GM10266 (cell line): ENCODE data around the gene SPON1.

Experiments used
- DNase-seq: peaks from one replicate; pipeline ENCODE4 v3.0.0; 2012; ENCODE audit errors: extremely low spot score
- CTCF ChIP-seq: IDR thresholded peaks from 2 replicates; pipeline ENCODE4 v1.5.1; 2012; ENCODE audit warnings: mild to moderate bottlenecking, low read depth; ENCODE audit not compliant: control insufficient read depth, insufficient read depth; ENCODE audit errors: missing control alignments

SPON1 gene

DNA sequence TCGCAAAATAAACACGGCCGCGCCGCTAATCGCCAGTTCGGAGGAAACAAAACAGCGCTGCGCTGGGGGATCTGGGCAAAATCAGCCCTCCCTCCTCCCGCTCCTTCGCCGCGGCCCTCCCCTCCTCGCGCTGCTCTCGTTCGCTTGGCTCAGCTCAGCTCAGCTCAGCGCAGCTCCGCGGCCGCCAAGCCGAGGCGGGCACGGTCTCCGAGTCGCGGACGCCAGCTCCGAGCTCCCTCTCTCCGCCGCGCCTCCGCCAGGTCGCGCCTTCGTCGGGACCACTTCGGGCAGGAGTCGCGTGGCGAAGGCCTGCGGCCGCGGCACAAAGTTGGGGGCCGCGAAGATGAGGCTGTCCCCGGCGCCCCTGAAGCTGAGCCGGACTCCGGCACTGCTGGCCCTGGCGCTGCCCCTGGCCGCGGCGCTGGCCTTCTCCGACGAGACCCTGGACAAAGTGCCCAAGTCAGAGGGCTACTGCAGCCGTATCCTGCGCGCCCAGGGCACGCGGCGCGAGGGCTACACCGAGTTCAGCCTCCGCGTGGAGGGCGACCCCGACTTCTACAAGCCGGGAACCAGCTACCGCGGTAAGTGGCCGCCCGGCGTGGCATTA, at the start of gene SPON1:
Gene SPON1 (plus strand): TSS at position 162 of the 607 bp plus-strand sequence. CDS start 182 bp downstream, at position 344.
- no peak for TF ChIP-seq CTCF
- no peak for DNase-seq

DNA sequence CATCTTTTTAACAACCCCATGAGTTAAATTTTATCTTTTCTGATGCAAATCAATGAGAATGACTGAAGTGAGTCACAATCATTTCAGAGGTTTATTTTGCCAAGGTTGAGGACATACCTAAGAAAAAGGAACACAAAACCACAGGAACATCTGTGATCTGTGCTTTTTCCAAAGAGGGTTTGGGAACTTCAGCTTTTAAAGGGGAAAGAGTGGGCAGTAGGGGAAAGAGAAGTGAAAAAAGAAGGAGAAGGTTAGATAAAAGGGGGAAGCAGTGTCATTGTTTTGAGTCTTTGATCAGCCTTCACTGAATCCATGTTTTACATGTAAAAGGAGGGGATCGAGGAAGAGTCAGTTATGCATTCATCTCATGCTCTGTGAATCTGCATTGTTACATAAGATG, 45.3 kb upstream of the SPON1 start:
- no peak for DNase-seq
- no peak for TF ChIP-seq CTCF

DNA sequence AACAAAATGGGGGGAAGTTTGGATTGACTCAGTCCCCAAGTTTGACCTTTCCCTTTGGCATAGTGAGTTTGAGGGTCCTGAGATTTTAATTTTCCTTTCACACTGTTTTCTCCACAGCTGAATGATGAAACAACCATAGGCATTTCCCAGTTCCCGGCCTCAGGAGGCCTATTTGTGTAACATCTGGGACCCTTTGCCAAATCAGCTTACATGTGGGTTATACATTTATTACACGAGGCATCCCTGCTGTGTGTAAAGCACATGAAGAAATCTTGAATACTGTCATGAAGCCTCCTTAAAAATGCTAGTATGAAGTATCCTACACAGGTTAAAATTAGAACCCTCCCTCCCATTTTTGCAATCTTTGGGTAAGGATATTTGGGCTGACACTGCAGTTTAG, 44.6 kb upstream of the SPON1 start:
- TF ChIP-seq CTCF: no peak
- no peak for DNase-seq

DNA sequence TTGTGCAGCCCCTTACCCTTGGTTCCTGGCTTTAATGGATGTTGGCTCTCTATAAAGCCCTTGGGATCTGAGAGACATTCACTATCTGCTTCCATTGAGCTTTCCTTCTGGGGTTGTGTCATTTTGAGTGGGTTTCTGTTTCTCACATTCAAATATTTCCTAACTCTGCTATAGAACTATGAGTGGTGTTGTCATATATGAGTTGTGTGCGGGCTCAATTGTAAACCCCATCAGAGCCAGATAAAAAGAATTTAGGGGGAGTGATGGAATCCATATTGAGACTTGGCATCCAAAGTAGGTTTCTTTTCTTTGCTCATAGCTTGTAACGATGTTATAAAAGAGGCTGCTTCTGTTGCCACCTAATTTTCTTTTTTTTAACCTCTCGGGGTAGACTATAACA, 41.8 kb upstream of the SPON1 start:
- no peak for DNase-seq
- no peak for TF ChIP-seq CTCF

GRCh38 chr11:13921545-13921944, 41.0 kb upstream of the SPON1 start:
- DNase-seq: no peak
- no peak for TF ChIP-seq CTCF

DNA sequence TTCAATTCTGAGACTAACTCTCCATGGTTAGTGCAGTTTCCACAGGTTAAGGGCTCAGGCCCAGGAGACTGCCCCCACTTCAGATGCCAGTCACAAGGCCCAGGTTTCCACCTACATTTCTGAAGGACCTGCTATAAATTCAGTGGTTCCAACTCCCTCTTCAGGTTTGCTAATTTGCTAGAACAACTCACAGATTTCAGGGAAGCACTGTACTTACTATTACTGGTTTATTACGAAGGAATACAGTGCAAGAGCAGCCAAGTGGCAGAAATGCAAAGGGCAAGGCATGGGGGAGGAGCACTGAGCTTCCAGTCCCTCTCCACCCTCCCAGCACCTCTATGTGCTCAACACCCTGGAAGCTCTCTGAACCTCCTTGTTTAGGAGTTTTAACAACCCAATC, 39.3 kb upstream of the SPON1 start:
- no peak for TF ChIP-seq CTCF
- no peak for DNase-seq

DNA sequence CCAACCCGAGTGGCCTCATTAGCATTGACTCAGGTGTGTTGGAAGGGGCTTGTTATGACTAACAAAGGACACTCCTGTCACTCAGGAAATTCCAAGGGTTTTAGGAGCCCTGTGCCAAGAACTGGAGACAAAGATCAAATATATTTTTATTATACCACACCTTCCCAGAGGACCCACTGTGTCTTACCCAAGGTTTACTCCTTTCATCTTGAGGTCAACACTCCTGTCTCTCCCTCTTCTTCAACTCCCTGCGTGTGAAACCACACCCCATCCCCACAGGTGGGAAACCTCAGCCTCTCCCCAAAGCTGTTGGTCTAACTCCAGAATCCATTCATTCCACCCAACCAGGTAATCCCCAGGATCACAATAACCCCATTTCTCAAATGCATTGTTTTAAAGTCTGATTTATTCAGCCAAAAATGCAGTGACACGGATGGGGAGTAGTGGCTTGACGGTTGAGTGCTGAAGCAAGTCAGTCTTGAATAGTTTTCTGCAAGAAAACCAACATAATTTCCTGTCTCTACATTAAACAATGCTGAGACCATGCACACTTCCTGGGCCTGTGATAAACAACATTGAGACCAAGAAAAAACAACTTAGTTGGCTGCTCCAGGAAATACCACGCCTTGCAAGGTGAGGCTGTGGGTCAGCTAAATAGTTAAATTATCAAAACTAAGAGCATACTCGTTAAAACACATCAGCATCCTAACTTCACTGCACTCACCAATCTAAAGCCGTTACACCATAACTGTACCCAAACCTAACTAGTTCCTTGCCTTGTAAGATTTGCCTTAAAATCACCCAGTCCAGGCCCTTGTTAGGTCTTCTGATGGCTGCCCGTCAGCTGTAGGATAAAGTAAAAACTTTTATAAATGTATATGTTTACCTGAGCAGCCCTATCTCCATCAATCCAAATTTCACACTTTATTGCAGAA, 38.5 kb upstream of the SPON1 start:
- no peak for DNase-seq
- TF ChIP-seq CTCF: no peak
